Measurements from ENCODE around the gene RELB. TPM values are rescaled to one million over a fixed set of nuclear protein-coding genes. Genes with fewer than 3 reads are reported as not detected.

Gene RELB
- total and polyA plus RNA-seq, 12 donors = 2.0 to 39.1 (median 12.0) TPM

DNA sequence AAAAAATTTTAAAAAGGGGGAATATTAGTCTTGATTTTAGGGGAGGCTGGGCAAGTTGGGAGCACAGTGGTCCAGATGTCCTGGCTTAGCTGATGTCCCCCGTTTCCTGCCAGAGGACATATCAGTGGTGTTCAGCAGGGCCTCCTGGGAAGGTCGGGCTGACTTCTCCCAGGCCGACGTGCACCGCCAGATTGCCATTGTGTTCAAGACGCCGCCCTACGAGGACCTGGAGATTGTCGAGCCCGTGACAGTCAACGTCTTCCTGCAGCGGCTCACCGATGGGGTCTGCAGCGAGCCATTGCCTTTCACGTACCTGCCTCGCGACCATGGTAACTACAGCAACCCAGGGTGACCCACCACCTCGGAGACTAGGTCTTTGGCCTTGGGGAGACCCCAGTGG lies 31.2 kb downstream of the RELB start:
- WGBS, 4 donors = 72 to 92% (median 81%) methylated on average over 14 to 18 of the region's 18 CpGs
- no peak for DNase-seq
- no peak overlapping the region for H3K4me3 ChIP-seq
- H3K4me1 ChIP-seq (replicated peaks in 1 of 2) = no peaks in the 10 kb centered on the region
- no peak overlapping the region for H3K27ac ChIP-seq
- intact Hi-C loops (cut with DNase I) = no loop called here
- no peaks in the 10 kb centered on the region for H3K27me3 ChIP-seq
- TF ChIP-seq POLR2A (IDR thresholded peaks at IDR 0.05) = no peak
- TF ChIP-seq, protein P1, sequence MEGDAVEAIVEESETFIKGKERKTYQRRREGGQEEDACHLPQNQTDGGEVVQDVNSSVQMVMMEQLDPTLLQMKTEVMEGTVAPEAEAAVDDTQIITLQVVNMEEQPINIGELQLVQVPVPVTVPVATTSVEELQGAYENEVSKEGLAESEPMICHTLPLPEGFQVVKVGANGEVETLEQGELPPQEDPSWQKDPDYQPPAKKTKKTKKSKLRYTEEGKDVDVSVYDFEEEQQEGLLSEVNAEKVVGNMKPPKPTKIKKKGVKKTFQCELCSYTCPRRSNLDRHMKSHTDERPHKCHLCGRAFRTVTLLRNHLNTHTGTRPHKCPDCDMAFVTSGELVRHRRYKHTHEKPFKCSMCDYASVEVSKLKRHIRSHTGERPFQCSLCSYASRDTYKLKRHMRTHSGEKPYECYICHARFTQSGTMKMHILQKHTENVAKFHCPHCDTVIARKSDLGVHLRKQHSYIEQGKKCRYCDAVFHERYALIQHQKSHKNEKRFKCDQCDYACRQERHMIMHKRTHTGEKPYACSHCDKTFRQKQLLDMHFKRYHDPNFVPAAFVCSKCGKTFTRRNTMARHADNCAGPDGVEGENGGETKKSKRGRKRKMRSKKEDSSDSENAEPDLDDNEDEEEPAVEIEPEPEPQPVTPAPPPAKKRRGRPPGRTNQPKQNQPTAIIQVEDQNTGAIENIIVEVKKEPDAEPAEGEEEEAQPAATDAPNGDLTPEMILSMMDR (IDR thresholded peaks at IDR 0.05) = no peak
- no peaks in the 10 kb centered on the region for H3K9me3 ChIP-seq (replicated peaks in 1 of 3)
- H3K36me3 ChIP-seq (replicated peaks in 1 of 2) = peaks cover 0 to 52% of the 10 kb centered on the region in 2 donors

DNA sequence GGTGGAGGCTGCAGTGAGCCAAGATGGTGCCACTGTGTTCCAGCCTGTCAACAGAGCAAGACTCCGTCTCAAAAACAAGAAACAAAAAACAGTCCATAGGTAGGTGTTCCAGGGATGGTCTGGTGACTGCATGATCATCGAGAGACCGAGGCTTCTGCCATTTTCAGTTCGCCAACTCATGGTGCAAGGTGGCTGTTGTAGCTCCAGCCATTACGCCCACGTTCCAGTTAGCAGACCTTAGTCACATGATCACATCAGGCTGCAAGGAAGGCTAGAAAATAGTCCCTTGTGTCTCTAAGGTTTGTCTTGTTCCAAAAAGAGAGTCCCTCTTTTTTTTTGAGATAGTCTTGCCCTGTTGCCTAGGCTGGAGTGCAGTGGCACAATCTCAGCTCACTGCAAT lies 34.5 kb downstream of the RELB start:
- TF ChIP-seq, protein P1 (IDR thresholded peaks at IDR 0.05) = no peak
- no peak for TF ChIP-seq POLR2A (IDR thresholded peaks at IDR 0.05)
- Histone ChIP-seq H3K9me3 (replicated peaks in 1 of 3) (no peaks in the 10 kb centered on the region), H3K27me3 (no peaks in the 10 kb centered on the region), H3K4me3 (no peak overlapping the region), H3K27ac (no peak overlapping the region), H3K36me3 (replicated peaks in 1 of 2) (peaks cover 0 to 45% of the 10 kb centered on the region in 2 donors), H3K4me1 (replicated peaks in 1 of 2) (peaks cover 7 to 20% of the 10 kb centered on the region in 2 donors)
- no peak for DNase-seq
- intact Hi-C loops (cut with DNase I) = no loop called here
- 91 to 98% (median 97%) methylated on average over 6 of the region's 6 CpGs for WGBS, 4 donors

DNA sequence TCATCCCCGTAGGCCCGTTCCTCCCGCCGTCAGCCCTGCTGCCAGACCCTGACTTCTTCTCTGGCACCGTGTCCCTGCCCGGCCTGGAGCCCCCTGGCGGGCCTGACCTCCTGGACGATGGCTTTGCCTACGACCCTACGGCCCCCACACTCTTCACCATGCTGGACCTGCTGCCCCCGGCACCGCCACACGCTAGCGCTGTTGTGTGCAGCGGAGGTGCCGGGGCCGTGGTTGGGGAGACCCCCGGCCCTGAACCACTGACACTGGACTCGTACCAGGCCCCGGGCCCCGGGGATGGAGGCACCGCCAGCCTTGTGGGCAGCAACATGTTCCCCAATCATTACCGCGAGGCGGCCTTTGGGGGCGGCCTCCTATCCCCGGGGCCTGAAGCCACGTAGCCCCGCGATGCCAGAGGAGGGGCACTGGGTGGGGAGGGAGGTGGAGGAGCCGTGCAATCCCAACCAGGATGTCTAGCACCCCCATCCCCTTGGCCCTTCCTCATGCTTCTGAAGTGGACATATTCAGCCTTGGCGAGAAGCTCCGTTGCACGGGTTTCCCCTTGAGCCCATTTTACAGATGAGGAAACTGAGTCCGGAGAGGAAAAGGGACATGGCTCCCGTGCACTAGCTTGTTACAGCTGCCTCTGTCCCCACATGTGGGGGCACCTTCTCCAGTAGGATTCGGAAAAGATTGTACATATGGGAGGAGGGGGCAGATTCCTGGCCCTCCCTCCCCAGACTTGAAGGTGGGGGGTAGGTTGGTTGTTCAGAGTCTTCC lies 36.3 kb downstream of the RELB start:
- no peak overlapping the region for H3K4me3 ChIP-seq

More for the DNA sequence above, 36.3 kb downstream of the RELB start:
- H3K27ac ChIP-seq = no peak overlapping the region
- no peaks in the 10 kb centered on the region for H3K27me3 ChIP-seq
- H3K4me1 ChIP-seq (replicated peaks in 1 of 2) = peaks cover 7 to 32% of the 10 kb centered on the region in 2 donors
- intact Hi-C loops (cut with DNase I) = no loop called here
- H3K36me3 ChIP-seq (replicated peaks in 1 of 2) = peaks cover 0 to 59% of the 10 kb centered on the region in 2 donors
- TF ChIP-seq, protein P1 (IDR thresholded peaks at IDR 0.05) = no peak
- TF ChIP-seq POLR2A (IDR thresholded peaks at IDR 0.05) = no peak
- WGBS, 4 donors = 86 to 90% (median 89%) methylated on average over 23 to 37 of the region's 37 CpGs
- H3K9me3 ChIP-seq (replicated peaks in 1 of 3) = no peaks in the 10 kb centered on the region
- DNase-seq = peak in 1 of 7 donors; percentile 41

Measured in adrenal gland (tissue), 12 donors.